OCI-LY1 (cell line): ENCODE measurements around the gene GOLGA7B.

Source experiments
- H2AFZ ChIP-seq: fragments of 200-600 bp; sonication (generic), shearing (Covaris generic); 2 replicates; pipeline ENCODE4 v1.6.0; 2014; ENCODE audit warnings: antibody characterized with exemption, mild to moderate bottlenecking, low read length
- H3F3A ChIP-seq: fragments of 200-600 bp; sonication (generic), shearing (Covaris generic); 2 replicates; pipeline ENCODE4 v1.6.0; 2014; ENCODE audit warnings: mild to moderate bottlenecking, antibody characterized with exemption, low read length, moderate library complexity; ENCODE audit not compliant: insufficient read depth
- H3K27ac ChIP-seq: fragments of 200-600 bp; sonication (generic); 2 replicates; pipeline ENCODE4 v1.5.1; 2014; ENCODE audit warnings: low read length, mixed run types, mild to moderate bottlenecking, low read depth; ENCODE audit not compliant: poor library complexity, severe bottlenecking
- H3K27me3 ChIP-seq: fragments of 200-600 bp; sonication (generic); 2 replicates; pipeline ENCODE4 v1.6.0; 2014; ENCODE audit warnings: antibody characterized with exemption, mild to moderate bottlenecking, low read length, moderate library complexity; ENCODE audit not compliant: insufficient read depth
- H3K36me3 ChIP-seq: fragments of 200-600 bp; sonication (generic); 2 replicates; pipeline ENCODE4 v1.6.1; 2014; ENCODE audit warnings: mild to moderate bottlenecking, antibody characterized with exemption, low read length, moderate library complexity, mixed read lengths; ENCODE audit not compliant: insufficient read depth
- H3K4me1 ChIP-seq: fragments of 200-600 bp; sonication (generic); 2 replicates; pipeline ENCODE4 v1.5.1; 2014; ENCODE audit warnings: mild to moderate bottlenecking, low read length, moderate library complexity; ENCODE audit not compliant: insufficient read depth, severe bottlenecking
- H3K4me2 ChIP-seq: fragments of 200-600 bp; sonication (generic), shearing (Covaris generic); 2 replicates; pipeline ENCODE4 v1.6.1; 2014; ENCODE audit warnings: low read length
- H3K4me3 ChIP-seq: fragments of 200-600 bp; sonication (generic); 2 replicates; pipeline ENCODE4 v1.5.1; 2014; ENCODE audit warnings: low read length, low read depth, mild to moderate bottlenecking, mixed read lengths; ENCODE audit not compliant: poor library complexity, severe bottlenecking
- H3K79me2 ChIP-seq: fragments of 200-600 bp; shearing (Covaris generic); 2 replicates; pipeline ENCODE4 v1.6.1; 2016; ENCODE audit warnings: mixed run types, low read length, mixed read lengths; ENCODE audit not compliant: insufficient read depth
- H3K9ac ChIP-seq: fragments of 200-600 bp; sonication (generic), shearing (Covaris generic); 2 replicates; pipeline ENCODE4 v1.6.1; 2014; ENCODE audit warnings: mild to moderate bottlenecking, low read length, mixed read lengths
- H3K9me2 ChIP-seq: fragments of 200-600 bp; sonication (generic), shearing (Covaris generic); 2 replicates; pipeline ENCODE4 v1.6.1; 2014; ENCODE audit warnings: low read depth, mild to moderate bottlenecking, low read length, mixed read lengths
- H3K9me3 ChIP-seq: fragments of 200-600 bp; shearing (Covaris generic); 2 replicates; pipeline ENCODE4 v1.6.1; 2014; ENCODE audit warnings: low read length, mixed read lengths
- H4K20me1 ChIP-seq: fragments of 200-600 bp; sonication (generic), shearing (Covaris generic); 2 replicates; pipeline ENCODE4 v1.6.0; 2016; ENCODE audit warnings: mild to moderate bottlenecking, low read length; ENCODE audit not compliant: insufficient read depth
- CTCF ChIP-seq: fragments of 200-600 bp; sonication (generic), shearing (Covaris generic); IDR thresholded peaks from 2 replicates; pipeline ENCODE4 v1.5.1; 2017; ENCODE audit warnings: mild to moderate bottlenecking, antibody characterized with exemption, low read length, moderate library complexity, mixed read lengths
- EZH2 ChIP-seq: fragments of 200-600 bp; sonication (generic), shearing (Covaris generic); IDR thresholded peaks from 2 replicates; pipeline ENCODE4 v1.8.0; 2017; ENCODE audit warnings: borderline replicate concordance, mixed run types, mild to moderate bottlenecking, antibody characterized with exemption, low read length, moderate library complexity, mixed read lengths

The GOLGA7B gene

GRCh38 chr10:97849687-97850402 is at the start of gene GOLGA7B:
GOLGA7B (plus strand) TSS chr10:97849843; CDS start chr10:97850304, 461 bp downstream.
- Histone ChIP-seq H3K4me1 (no peaks in the 10 kb centered on the region), H3K27me3 (no peaks in the 10 kb centered on the region), H3K9me2 (no peaks in the 10 kb centered on the region), H3K36me3 (no peaks in the 10 kb centered on the region), H4K20me1 (no peaks in the 10 kb centered on the region), H3K9me3 (no peaks in the 10 kb centered on the region), H3K4me2 (peak within 1 kb of the TSS; percentile 39), H3K4me3 (peak within 1 kb of the TSS; percentile 46), H3K9ac (no peak within 1 kb of the TSS), H3F3A (no peaks in the 10 kb centered on the region), H3K79me2 (no peaks in the 10 kb centered on the region), H3K27ac (no peak within 1 kb of the TSS), H2AFZ (no peak within 1 kb of the TSS)
- no peak for TF ChIP-seq EZH2

DNA sequence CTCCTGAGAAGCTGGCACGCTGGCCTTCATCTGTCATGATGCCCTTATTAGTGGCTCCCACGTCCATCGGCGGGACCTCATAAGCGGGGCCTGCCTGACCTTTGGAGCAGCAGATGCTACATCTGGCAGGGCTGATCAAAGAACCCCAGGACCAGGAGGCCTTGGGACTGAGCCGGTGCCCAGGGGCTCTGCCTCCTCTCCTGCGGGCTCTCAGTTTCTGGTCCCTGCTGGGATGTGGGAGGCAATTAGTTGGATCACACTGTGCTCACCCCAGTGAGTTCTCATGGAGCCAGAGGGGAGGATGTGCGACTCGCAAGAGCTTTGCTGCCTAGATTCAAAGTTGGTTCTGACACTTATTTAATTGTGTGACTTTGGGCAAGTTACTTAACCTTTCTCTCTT is 49.2 kb upstream of the GOLGA7B start:
- Histone ChIP-seq H3K79me2 (no peaks in the 10 kb centered on the region), H3K4me2 (no peak overlapping the region), H3K36me3 (no peaks in the 10 kb centered on the region; the same call in 1 of the 2 replicates), H3K9me3 (no peaks in the 10 kb centered on the region), H3F3A (no peaks in the 10 kb centered on the region), H4K20me1 (no peaks in the 10 kb centered on the region), H3K4me3 (no peak overlapping the region), H2AFZ (no peak overlapping the region), H3K27me3 (no peaks in the 10 kb centered on the region), H3K9ac (no peak overlapping the region), H3K9me2 (no peaks in the 10 kb centered on the region), H3K4me1 (no peaks in the 10 kb centered on the region), H3K27ac (no peak overlapping the region)
- TF ChIP-seq EZH2, result no peak
- no peak for TF ChIP-seq CTCF

GRCh38 chr10:97801422-97801821 is 48.2 kb upstream of the GOLGA7B start:
- no peak overlapping the region for H3K4me2 ChIP-seq

More at GRCh38 chr10:97801422-97801821, 48.2 kb upstream of the GOLGA7B start:
- Histone ChIP-seq H3K9me3 (no peaks in the 10 kb centered on the region), H4K20me1 (no peaks in the 10 kb centered on the region), H3K4me1 (no peaks in the 10 kb centered on the region), H3K27me3 (no peaks in the 10 kb centered on the region), H3F3A (no peaks in the 10 kb centered on the region), H3K36me3 (no peaks in the 10 kb centered on the region; the same call in 1 of the 2 replicates), H3K9me2 (no peaks in the 10 kb centered on the region), H3K9ac (no peak overlapping the region), H3K27ac (no peak overlapping the region), H2AFZ (no peak overlapping the region), H3K4me3 (no peak overlapping the region), H3K79me2 (no peaks in the 10 kb centered on the region)
- no peak for TF ChIP-seq EZH2
- no peak for TF ChIP-seq CTCF
